GM19467 (cell line): ENCODE data around the gene STX1A.

Experiments used
- ATAC-seq: cut with Tn5 transposase; IDR thresholded peaks from one replicate; pipeline ENCODE4 v1.9.1; 2021; ENCODE audit warnings: mild to moderate bottlenecking, moderate library complexity; ENCODE audit not compliant: unreplicated experiment

STX1A gene

DNA sequence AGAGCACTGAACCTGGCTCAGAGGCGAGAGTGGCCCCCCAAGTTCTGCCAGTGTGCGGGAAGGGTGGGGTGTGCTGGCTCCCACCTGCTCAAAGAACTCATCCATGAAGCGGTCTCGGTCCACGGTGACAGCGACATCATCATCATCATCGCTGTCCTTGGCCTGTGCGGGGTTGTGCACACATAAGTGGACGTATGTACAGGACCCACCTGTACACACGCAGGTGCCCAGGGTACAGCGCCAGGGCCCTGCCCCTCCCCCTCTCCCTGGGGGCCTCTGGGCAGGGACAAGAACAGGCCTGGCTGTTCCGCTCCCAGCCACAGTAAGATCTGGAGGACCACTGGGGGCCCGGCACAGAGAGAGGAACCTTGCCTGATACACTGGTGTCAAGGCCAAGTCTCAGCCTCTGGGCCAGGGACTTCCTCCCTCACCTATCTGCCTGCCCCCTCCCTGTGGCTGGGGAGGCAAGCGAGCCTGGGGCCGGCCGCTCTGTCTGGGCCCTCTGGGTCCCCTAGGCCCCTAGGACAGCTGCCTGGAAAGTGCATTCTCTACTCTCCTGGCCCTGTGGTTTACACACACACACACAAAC is 10.4 kb downstream of the STX1A start:
- no peak for ATAC-seq

DNA sequence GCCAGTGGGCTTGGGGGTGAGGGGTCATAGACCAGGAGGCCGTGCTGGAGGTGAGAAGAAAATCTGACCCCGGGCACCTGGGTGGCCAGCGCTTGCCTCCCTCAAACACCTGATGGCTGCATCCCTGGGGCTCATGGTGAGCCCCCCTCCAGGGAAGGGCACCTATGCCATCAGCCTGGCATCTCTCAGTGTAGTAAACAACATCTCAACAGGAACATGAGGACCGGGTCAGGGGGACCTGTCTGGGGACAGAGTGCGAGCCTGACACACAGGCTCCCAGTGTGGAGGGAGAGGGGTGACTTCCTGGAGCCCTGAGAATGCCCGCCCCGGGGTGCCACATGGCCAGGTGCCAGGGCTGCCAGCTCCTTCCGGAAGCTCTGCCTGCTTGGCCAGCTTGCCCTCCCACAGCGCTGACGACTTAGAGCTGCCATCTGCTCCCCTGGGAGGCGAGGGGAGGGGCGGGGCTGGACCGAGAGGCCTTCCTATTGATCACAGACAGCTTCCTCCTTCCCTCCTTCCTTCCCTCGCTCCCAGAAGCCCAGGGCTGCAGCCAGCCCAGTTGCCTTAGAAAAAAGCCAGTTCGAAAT is 12.3 kb downstream of the STX1A start:
- no peak for ATAC-seq

DNA sequence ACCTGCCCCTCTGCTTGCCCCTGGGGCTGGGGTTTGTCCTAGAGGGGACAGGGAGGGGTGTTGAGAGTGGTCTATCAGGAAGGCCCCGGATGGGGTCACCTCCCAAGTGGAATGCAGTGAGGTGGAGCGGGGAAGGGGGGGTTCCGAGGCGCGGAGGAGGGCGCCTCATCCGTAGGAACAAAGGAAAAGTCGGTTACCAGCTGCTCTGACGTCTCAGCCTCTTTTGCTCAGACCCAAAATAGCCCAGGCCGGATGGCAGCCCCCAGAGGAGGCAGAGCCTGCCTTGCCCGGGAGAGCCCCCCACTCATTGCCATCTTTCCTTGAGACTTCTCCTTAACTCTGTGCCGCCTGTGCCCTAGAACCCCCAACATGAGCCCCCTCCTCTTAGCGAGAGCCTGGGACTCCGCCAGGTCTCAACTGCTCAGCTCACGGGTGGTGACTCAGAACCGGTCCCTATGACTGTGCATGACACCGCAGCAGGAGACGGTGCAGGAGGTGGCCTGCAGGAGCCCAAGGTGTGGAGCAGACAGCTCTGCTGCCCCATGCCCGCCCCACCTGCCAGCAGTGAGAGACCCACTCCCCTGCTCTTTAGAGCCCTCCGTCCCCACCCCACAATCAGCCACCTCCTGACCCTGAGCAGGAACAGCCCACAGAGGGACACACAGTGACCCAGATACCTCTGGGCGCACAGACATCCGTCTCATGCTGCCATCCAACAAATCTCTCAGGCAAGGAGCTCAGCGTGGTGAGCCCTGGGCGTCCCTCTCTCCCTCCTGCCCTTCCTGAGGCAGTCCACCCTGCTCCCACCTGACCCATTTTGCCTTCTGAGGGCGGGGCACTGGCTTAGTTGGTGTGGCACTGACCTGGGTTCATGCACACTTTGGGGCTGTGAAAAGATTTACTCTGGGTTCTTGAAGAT is 13.1 kb downstream of the STX1A start:
- ATAC-seq = no peak

DNA sequence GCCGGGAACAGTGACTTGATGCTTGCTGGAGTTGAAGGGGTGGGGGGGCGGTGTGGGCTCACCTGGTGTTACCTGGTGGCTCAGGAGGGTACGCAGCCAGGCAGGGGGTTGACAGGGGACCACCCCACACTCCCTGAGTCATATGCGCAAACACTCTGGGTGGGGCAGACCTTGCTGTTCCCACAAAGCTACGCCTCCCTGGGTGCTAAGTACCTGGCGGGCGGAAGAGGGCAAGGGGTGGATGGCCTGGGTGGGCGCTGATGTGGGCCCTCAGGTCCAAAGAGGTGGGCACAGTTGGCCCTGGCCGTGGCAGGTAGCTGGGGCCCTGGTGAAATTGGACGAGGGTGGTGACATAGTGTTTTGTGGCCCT is 13.9 kb downstream of the STX1A start:
- no peak for ATAC-seq

DNA sequence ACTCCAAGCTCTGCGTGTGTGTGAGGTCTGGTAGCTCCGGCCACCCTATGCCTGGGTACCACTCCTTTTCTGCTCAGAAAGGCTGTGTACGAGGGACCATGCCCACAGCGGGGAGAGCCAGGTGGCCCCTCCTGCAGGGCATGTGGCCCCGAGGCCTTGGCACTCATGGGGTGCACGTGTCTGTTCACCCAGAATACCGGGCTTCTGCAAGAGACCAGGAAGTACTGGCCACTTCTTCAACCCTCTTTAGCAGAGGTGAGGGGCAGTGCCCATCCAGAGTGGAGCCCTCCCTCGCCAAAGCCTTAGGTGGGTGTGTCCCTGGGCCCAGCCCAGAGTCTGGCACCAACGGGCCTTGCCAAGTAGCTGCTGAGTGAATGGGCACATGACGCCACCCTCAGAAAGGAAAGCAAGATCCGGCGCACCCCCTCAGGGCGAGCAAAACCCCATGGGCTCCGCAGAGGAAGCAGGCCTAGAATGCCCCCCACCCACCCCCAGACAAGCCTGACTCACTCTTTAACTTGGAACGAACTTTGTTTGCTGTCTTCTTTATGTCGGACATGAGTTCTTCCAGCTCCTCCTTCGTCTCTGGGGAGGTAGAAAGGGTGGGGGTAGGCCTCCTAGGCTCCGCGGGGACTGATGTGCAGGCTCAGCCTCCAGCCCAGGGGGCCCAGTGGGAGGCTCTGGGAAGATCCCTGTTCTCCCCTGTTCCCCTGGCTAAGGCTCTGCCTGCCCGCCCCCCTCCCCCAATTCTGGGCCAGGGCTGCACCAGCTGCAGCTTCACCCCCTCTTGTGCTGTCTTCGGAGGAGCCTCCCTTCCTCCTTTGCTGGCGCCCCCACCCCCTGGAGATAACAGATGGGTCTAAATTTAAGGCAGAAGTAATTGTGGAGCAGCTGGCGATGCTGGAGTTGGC is 14.6 kb downstream of the STX1A start:
- ATAC-seq = no peak

DNA sequence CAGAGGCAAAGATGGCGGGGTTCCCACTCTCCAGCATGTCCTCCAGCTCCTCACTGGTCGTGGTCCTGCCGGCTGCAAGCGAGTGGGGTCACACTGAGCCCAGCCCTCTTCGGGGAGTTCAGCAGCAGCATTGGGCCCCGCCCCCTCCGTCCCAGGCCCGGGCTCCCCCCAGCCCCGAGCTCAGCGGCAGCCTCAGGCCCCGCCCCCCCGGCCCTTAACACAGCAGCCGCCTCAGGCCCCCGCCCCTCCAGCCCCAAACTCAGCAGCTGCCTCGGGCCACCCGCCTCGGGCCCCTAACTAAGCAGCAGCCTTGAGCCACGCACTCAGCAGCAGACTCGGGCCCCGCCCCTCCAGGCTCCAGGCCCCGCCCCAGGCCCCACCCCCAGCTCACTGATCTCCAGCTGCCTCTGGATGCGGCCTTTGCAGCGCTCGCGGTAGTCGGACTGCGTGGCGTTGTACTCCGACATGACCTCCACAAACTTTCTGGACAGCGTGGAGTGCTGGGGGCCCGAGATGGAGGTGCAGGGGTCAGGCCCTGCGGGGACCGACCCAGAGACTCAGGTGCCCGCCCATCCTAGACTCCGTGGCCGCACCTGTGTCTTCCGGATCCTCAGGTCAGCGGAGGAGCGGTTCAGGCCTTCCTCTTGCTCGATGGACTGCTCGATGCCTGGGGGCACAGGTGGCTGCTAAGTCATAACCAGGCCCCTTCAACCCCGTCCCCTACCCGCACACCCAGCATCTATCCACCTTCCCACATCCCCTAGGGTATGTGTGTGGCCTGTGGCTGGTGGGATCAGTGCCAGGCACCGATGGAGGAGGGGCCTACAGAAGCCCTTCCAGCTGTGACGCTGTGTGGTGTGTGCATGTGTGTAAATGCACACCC is 15.5 kb downstream of the STX1A start:
- no peak for ATAC-seq

DNA sequence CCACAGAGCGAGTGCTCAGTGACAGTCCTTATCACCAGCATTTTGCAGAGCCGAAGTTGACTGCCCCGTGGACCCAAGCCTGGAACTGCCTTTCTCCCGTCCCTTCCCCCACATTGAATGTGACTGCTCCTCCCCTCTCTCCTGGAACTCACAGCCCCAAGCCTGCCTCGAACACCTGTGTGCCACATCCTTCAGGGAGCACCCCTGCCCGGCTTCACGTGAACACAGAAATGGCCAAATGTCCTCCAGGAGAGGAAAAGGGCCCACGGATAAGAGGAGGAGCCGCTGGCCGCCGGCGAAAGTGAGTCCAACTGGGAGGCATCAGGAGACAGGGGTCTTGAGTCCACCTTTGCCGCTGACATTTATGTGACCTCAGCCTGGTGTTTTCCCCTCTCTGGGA is 16.2 kb downstream of the STX1A start:
- ATAC-seq = no peak

DNA sequence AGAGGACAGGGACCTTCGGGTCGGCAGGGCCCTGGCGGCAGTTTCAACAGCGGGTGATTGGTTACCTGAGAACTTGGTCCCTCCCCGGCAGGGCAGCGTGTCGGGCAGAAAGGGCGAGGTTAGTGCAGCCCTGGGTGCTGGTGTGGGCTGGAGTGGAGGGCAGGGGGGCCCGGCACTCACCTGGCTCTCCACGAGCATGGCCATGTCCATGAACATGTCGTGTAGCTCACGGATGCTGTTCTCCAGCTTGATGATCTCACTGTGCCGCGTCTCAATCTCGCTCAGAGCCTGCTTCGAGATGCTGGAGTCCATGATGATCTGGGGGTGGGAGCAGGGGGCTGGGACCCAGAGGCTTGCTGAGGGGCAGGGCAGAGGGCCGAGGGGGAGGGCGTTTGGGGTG is 16.8 kb downstream of the STX1A start:
- no peak for ATAC-seq

DNA sequence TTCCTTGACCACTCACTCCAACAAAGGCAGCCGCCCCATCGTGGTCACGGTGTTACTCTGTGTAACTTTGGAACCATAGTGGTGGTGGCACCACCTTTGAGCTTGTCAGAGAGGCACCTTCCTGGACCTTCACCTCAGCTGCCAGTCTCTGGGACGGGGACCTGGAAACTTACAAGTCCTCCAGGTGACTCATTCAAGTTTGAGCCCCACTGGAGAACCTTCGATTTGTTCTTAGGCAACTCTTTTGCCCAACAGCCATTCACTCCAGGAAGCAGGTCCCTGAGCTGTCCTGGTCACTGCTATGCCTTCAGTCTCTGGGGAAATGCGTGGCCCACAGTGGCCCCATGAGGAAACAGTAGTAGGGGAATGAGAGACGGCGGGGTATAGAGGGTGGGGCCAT is 17.2 kb downstream of the STX1A start:
- no peak for ATAC-seq

DNA sequence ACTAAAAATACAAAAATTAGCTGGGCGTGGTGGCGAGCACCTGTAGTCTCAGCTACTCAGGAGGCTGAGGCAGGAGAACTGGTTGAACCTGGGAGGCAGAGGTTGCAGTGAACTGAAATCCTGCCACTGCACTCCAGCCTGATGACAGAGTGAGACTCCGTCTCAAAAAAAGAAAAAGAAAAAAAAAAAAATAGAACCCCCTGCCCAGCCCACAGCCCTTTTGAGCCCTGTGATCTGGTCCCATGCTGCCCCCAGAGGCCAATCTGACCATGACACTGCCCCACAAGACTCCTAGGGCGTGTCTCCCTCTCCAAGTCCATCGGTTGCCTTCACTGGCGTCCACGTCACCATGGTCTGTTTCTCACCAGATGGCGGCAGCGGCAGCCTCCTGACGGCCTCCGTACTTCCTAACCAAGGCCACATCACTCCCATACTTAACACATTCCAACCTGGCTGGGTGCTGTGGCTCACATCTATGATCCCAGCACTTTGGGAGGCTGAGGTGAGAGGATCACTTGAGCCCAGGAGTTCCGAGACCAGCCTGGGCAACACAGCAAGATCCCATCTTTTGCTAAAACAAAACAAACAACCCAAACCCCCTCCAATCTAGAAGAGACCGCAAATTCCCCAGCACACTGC is 18.0 kb downstream of the STX1A start:
- no peak for ATAC-seq

DNA sequence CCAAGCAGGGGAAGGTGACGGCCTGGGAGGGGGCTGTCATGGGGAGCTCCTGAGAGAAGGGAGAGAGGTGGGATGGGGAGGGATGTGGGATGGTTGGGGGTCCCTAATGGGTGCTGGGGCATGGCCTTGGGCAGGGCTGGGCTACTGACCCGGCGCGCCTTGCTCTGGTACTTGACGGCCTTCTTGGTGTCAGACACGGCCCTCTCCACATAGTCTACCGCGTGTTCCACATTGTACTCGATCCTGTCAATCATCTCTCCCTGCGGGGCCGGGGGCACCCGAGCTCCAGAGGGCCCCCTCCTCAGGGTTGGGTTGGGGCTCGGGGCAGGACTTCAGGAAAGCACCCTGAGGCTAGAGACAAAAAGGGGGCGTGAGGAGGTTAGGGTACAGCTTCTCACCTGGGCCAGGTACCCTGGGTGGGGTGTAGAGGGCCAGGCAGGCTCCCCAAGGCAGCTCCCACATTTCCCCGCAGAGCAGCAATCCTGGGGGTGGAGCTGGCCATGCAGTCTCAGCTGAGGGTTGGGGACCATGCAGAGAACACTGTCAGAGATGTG is 18.8 kb downstream of the STX1A start:
- no peak for ATAC-seq

DNA sequence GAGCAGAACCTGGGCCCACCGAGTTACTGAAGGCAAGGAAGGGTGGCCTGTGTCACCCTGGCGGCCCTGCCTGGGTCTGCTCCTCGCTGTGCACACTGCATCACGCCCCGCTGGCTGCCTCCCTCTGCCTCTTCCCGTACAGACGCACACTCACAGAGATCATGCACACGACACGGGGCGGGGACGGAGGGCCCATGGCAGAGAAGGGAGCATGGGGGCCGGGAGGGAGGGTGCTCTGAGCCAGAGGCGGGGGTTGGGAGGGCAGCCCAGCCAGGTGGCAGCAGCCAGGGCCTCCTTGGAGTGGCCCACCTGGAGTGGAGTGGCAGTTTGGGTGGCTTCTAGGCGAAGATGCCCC is 19.4 kb downstream of the STX1A start:
- ATAC-seq = no peak

DNA sequence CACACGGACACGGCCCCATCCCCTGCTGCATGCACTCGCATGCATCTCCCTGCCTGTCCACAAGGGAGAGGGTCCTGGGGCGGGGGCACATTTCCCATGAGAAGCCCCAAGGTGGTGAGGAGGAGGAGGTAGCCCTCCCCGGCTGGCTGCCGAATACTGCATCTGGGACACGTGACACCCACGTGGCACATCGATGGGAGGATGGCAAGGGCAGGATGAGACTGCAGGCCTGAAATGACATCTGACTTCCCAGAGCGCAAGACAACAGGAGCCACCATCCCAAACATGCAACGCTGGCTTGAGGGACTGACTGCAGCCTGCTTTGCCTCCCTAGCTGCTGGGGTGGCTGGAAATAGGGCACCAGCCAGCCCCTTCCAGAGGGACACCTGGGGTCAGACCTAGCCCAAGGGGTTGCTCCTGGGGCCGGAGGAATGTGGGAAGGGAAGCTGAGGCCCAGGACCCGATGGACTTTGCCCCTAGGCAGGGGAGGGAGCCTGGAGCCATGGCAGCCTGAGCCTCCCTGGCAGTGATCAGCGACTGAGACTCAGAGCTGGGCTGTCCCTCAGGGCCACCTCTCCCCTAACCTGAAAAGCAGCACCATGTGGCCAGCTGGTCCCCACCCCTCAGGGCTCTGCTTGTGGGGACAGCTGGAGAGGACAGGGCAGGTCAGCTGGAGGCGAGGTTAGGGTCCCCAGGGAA is 19.9 kb downstream of the STX1A start:
- ATAC-seq = no peak

DNA sequence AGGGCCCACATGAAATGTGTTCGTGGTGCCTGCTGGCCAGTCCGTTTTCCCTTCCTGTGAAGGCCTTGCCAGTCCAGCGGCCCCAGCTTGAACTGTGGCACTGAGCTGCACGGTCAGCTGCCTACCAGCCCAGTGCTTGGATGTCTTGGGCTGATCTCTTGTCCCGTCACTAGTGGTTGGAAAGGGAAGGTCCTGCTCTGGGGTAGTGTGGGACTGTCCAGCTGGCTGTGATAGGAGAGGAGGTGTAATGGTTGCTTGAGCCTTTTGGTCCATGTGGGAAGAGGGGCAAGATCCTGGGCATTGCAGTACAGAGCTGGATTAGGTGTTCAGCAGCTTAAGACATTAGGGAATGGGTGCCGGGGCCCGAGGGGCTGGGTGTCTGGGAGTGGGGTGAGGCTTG is 21.1 kb downstream of the STX1A start:
- no peak for ATAC-seq

DNA sequence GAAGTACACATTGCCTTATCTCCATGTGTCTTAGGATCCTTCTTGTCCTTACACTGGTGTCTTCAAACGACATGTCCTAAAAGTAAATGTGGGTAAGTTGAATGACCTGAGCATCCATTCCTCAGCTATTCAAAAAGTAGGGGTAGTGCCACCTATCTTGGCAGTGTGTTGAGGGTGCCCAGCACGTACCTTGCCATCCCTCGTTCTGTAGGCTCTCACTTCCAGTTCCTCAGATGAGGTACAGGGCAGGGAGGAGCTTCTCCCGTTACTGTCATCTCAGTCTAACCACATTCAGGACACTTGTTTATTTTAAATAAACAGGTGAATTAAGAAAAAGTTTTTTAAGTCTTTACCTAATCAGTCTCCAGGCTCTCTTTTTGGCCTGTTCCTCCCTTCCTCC is 23.1 kb downstream of the STX1A start:
- no peak for ATAC-seq

DNA sequence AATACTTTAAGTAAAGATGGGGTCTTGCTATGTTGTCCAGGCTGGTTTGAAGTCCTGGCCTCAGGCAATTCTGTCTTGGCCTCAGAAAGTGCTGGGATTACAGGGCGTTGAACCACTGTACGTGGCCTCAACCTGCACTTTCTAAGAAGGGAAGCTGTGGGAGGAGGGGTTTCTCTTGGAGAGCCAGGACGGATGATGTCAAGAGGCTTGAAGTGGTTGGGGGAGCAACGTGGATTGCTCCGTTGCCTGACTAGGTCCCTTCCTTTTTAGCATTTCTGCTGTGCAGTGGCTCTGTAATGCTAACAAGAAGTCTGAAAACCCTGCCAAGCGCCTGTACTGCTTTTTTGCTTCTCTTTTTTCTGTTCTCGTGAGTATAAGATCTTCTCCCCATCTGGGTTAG is 28.8 kb downstream of the STX1A start:
- no peak for ATAC-seq

DNA sequence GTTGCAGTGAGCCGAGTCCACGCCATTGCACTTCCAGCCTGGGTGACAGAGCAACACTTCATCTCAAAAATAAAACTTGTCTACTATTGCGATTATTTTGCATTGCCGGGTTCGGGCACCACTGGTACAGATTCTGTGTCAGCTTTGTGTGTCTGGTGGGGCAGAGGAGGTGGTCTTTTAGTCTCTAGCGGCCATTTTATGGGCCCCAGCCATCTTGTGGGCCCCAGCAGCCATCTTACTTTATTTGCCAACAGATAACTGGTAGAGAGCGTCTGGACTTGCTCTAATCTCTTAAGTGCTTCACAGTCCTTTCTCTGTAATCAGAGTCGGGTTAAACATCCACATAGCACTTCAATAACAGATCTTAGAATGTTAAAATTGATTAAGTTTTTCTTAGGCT is 31.2 kb downstream of the STX1A start:
- ATAC-seq = no peak

DNA sequence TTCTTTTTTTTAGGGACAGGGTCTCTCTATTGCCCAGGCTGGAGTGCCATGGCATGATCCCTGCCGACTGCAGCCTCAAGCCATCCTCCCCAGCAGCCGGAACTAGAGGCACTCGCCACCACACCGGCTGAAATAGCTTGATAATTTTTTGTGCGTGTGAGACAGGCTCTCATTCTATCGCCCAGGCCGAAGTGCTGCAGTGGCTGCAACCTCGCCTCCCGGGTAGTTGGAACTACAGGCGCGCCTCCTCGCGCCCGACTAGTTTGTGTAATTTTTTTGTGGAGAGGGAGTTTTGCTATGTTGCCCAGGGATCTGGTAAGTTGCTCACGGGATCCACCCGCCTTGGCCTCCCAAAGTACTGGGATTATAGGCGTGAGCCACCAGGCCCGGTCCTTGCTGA is 34.2 kb downstream of the STX1A start:
- ATAC-seq = no peak
